CD4-positive, alpha-beta memory T cell (primary cell): ENCODE data around the gene RMND1. TPM values are rescaled to one million over a fixed set of nuclear protein-coding genes. Genes with fewer than 3 reads are reported as not detected.

Experiments
- CTCF ChIA-PET: fragments of 350-600 bp; sonication (Branson Sonifier 250); formaldehyde crosslinking; loops from one replicate; lab custom pipeline; 2021; ENCODE audit warnings: inconsistent platforms; ENCODE audit not compliant: partially characterized antibody; lab: Charles Lee
- POLR2A ChIA-PET: fragments of 350-600 bp; sonication (Branson Sonifier 250); formaldehyde crosslinking; loops from one replicate; lab custom pipeline; 2021; ENCODE audit not compliant: partially characterized antibody; lab: Charles Lee
- DNase-seq, 5 donors: peaks; one replicate each; pipeline versions ENCODE4 v3.0.0 to v3.0.0-alpha.2; 2020 to 2022; ENCODE audit warnings: mixed read lengths in 1 of 5
- H3K27ac ChIP-seq: one replicate; pipeline ENCODE4 v1.7.0; 2013; ENCODE audit warnings: low read depth, low read length
- H3K27me3 ChIP-seq: 2 replicates; pipeline ENCODE4 v1.7.0; 2013; ENCODE audit warnings: mild to moderate bottlenecking, low read length, moderate library complexity; ENCODE audit not compliant: insufficient read depth
- H3K36me3 ChIP-seq: 2 replicates; pipeline ENCODE4 v1.7.0; 2013; ENCODE audit warnings: mild to moderate bottlenecking, low read length, moderate library complexity; ENCODE audit not compliant: insufficient read depth
- H3K4me1 ChIP-seq: 2 replicates; pipeline ENCODE4 v1.7.0; 2013; ENCODE audit warnings: mild to moderate bottlenecking, low read length, moderate library complexity; ENCODE audit not compliant: insufficient read depth
- H3K4me3 ChIP-seq, 2 donors: one replicate each; pipeline ENCODE4 v1.7.0; 2013; ENCODE audit warnings: low read length in 2 of 2, mild to moderate bottlenecking in 1 of 2
- H3K9me3 ChIP-seq, 2 donors: one replicate each; pipeline ENCODE4 v1.7.0; 2013; ENCODE audit warnings: low read length in 2 of 2, control low read depth in 1 of 2; ENCODE audit not compliant: control insufficient read depth in 1 of 2
- H3K27ac Mint-ChIP-seq, 7 donors: one replicate each; pipeline ENCODE4 v1.8.0; 2020 to 2021; ENCODE audit warnings: mixed read lengths in 7 of 7, mild to moderate bottlenecking in 6 of 7, inconsistent platforms in 3 of 7, moderate library complexity in 3 of 7
- H3K27me3 Mint-ChIP-seq, 2 donors: one replicate each; pipeline ENCODE4 v1.8.0; 2020 to 2021; ENCODE audit warnings: mixed read lengths in 2 of 2
- H3K36me3 Mint-ChIP-seq, 2 donors: one replicate each; pipeline ENCODE4 v1.8.0; 2020 to 2021; ENCODE audit warnings: mixed read lengths in 2 of 2, inconsistent platforms in 1 of 2, mild to moderate bottlenecking in 1 of 2
- H3K4me1 Mint-ChIP-seq, 4 donors: one replicate each; pipeline ENCODE4 v1.8.0; 2020 to 2021; ENCODE audit warnings: mixed read lengths in 4 of 4, mild to moderate bottlenecking in 1 of 4
- H3K4me3 Mint-ChIP-seq, 8 donors: one replicate each; pipeline ENCODE4 v1.8.0; 2020 to 2021; ENCODE audit warnings: mixed read lengths in 8 of 8, mild to moderate bottlenecking in 7 of 8, moderate library complexity in 6 of 8, inconsistent platforms in 3 of 8
- H3K9me3 Mint-ChIP-seq, 8 donors: one replicate each; pipeline ENCODE4 v1.8.0; 2020 to 2021; ENCODE audit warnings: mixed read lengths in 8 of 8, mild to moderate bottlenecking in 5 of 8, inconsistent platforms in 3 of 8, moderate library complexity in 1 of 8
- intact Hi-C: fragments of 100-400 bp; cut with micrococcal nuclease; formaldehyde crosslinking; loops from one replicate; pipeline ENCODE4 v1.15.1; 2023
- polyA plus RNA-seq, 2 donors: library from polyadenylated mRNA; unstranded; fragments of 300-500 nt; fragmentation: Illumina TruSeq; gene quantifications; one replicate each; pipeline ENCODE4 v1.2.3, GENCODE V29; 2021
- total RNA-seq, 2 experiments: library from RNA; stranded (reverse); gene quantifications; one replicate each; pipeline ENCODE4 v1.2.3, GENCODE V29; 2021

RMND1 gene
- total and polyA plus RNA-seq, 4 experiments from 2014 or later, result 6.3 to 17.5 (median 15.0) TPM

- ChIA-PET POLR2A (interaction anchor here (1.1 kb wide), 1 partner anchor 11 kb away, joined by 3 read pairs; the partner anchor contains the start of gene ZBTB2), CTCF (no interaction called here)
- H3K27ac Mint-ChIP-seq, result peak overlapping the region in 2 of 7 donors; percentile 54 to 57
- no peaks in the 10 kb centered on the region for H3K27me3 Mint-ChIP-seq
- intact Hi-C loops, result no loop called here
- peaks cover 5 to 34% of the 10 kb centered on the region in 2 donors for H3K36me3 Mint-ChIP-seq
- H3K4me3 Mint-ChIP-seq, result no peak overlapping the region
- Histone ChIP-seq H3K27me3 (no peaks in the 10 kb centered on the region), H3K4me3 (no peak overlapping the region), H3K9me3 (no peaks in the 10 kb centered on the region), H3K4me1 (peaks cover 46% of the 10 kb centered on the region), H3K36me3 (peaks cover 8% of the 10 kb centered on the region), H3K27ac (no peak overlapping the region)
- H3K9me3 Mint-ChIP-seq, result no peaks in the 10 kb centered on the region
- no peak for DNase-seq
- H3K4me1 Mint-ChIP-seq, result peaks cover 37 to 68% (median 53%) of the 10 kb centered on the region in 4 donors
Observed at GRCh38 chr6:151402228-151402627, 49.7 kb downstream of the RMND1 start.

- no peak for DNase-seq
- H3K27ac Mint-ChIP-seq, result peak overlapping the region in 5 of 7 donors; percentile 20 to 90 (median 38)
- no peak overlapping the region for H3K27ac ChIP-seq
- no peaks in the 10 kb centered on the region for H3K27me3 Mint-ChIP-seq
- POLR2A ChIA-PET, result interaction anchor here (2.5 kb wide), 1 partner anchor 51 kb away, joined by 8 read pairs; the partner anchor contains the start of gene RMND1
- H3K4me1 Mint-ChIP-seq, result peaks cover 43 to 74% (median 58%) of the 10 kb centered on the region in 4 donors
- H3K36me3 ChIP-seq, result peaks cover 8% of the 10 kb centered on the region
- intact Hi-C loops, result loop anchor here (1.0 kb wide), 1 partner anchor 8 kb away; no protein-coding TSS in a partner anchor
- H3K4me3 ChIP-seq, result no peak overlapping the region
- no peaks in the 10 kb centered on the region for H3K27me3 ChIP-seq
- H3K36me3 Mint-ChIP-seq, result peaks cover 8 to 32% of the 10 kb centered on the region in 2 donors
- H3K4me3 Mint-ChIP-seq, result peak overlapping the region in 5 of 8 donors; percentile 7 to 29 (median 17)
- H3K9me3 ChIP-seq, result no peaks in the 10 kb centered on the region
- no peaks in the 10 kb centered on the region for H3K9me3 Mint-ChIP-seq
- CTCF ChIA-PET, result interaction anchor here (1.0 kb wide), 1 partner anchor 10 kb away, joined by 3 read pairs; no protein-coding TSS in a partner anchor
- peaks cover 62% of the 10 kb centered on the region for H3K4me1 ChIP-seq
Observed at GRCh38 chr6:151400473-151400872, 51.5 kb downstream of the RMND1 start.

DNA sequence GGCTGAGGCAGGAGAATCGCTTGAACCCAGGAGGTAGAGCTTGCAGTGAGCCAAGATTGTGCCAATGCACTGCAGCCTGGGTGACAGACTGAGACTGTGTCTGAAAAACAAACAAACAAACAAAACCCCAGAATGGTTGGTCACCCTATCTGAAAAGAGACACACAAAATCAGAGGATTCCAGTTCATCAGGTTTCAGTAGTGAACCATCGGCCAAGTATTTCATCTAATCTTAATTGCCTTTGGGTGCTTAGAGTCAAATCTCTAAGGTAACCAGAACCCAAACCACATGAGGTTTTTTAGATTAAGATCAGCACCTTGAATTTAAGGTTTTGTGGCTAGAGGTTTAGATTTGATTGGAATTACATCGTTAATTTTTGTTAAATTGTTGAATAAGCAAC is 52.2 kb downstream of the RMND1 start:
- Mint-ChIP-seq H3K36me3 (peaks cover 8 to 32% of the 10 kb centered on the region in 2 donors), H3K4me3 (peak overlapping the region in 3 of 8 donors; percentile 17 to 49 (median 29)), H3K27me3 (no peaks in the 10 kb centered on the region), H3K27ac (peak overlapping the region in 2 of 7 donors; percentile 9 to 14), H3K4me1 (peaks cover 47 to 81% (median 65%) of the 10 kb centered on the region in 4 donors), H3K9me3 (no peaks in the 10 kb centered on the region)
- no peak overlapping the region for H3K27ac ChIP-seq
- intact Hi-C loops, result loop anchor here (1.0 kb wide), 1 partner anchor 7 kb away; no protein-coding TSS in a partner anchor
- CTCF ChIA-PET, result interaction anchor here (0.6 to 1.0 kb wide), 2 partner anchors 9 to 71 kb away, joined by 3 read pairs; no protein-coding TSS in a partner anchor
- POLR2A ChIA-PET, result interaction anchor here (1.2 to 2.5 kb wide), 2 partner anchors 9 to 52 kb away, joined by 3 to 8 read pairs; partner anchors contain the start of gene RMND1
- peaks cover 70% of the 10 kb centered on the region for H3K4me1 ChIP-seq
- DNase-seq, result no peak
- H3K27me3 ChIP-seq, result no peaks in the 10 kb centered on the region
- H3K4me3 ChIP-seq, result no peak overlapping the region
- no peaks in the 10 kb centered on the region for H3K9me3 ChIP-seq
- H3K36me3 ChIP-seq, result peaks cover 8% of the 10 kb centered on the region

GRCh38 chr6:151393410-151393809 is 58.5 kb downstream of the RMND1 start:
- Mint-ChIP-seq H3K9me3 (peaks cover 0 to 4% (median 0%) of the 10 kb centered on the region in 8 donors), H3K27me3 (peaks cover 0 to 2% of the 10 kb centered on the region in 2 donors), H3K36me3 (peaks cover 3 to 29% of the 10 kb centered on the region in 2 donors), H3K27ac (peak overlapping the region in 6 of 7 donors; percentile 95 to 99 (median 98)), H3K4me3 (peak overlapping the region; percentile 91 to 98 (median 96)), H3K4me1 (peaks cover 47 to 79% (median 60%) of the 10 kb centered on the region in 4 donors)
- no peaks in the 10 kb centered on the region for H3K9me3 ChIP-seq
- no peaks in the 10 kb centered on the region for H3K27me3 ChIP-seq
- ChIA-PET CTCF (interaction anchor here (1.1 to 6.3 kb wide), 2 partner anchors 13 to 17 kb away, joined by 4 to 55 read pairs; no protein-coding TSS in a partner anchor), POLR2A (interaction anchor here (1.0 to 3.8 kb wide), 8 partner anchors 13 to 792 kb away, joined by 3 to 16 read pairs (median 4); partner anchors contain the start of gene RMND1)
- H3K27ac ChIP-seq, result peak overlapping the region; percentile 83
- H3K4me3 ChIP-seq, result no peak overlapping the region
- peaks cover 71% of the 10 kb centered on the region for H3K4me1 ChIP-seq
- peaks cover 5% of the 10 kb centered on the region for H3K36me3 ChIP-seq
- intact Hi-C loops, result loop anchor here (5.0 kb wide), 3 partner anchors 56 to 909 kb away; partner anchors contain the start of gene MTHFD1L
- no peak for DNase-seq

GRCh38 chr6:151392427-151392826 is 59.5 kb downstream of the RMND1 start:
- H3K36me3 Mint-ChIP-seq, result peaks cover 3 to 24% of the 10 kb centered on the region in 2 donors
- no peaks in the 10 kb centered on the region for H3K9me3 ChIP-seq
- intact Hi-C loops, result loop anchor here (1.0 to 5.0 kb wide), 5 partner anchors 8 to 910 kb away; partner anchors contain the start of gene MTHFD1L
- POLR2A ChIA-PET, result interaction anchor here (1.3 to 1.9 kb wide), 6 partner anchors 14 to 793 kb away, joined by 3 to 9 read pairs (median 4); partner anchors contain the start of gene RMND1
- H3K4me1 Mint-ChIP-seq, result peaks cover 44 to 78% (median 59%) of the 10 kb centered on the region in 4 donors
- DNase-seq, result no peak
- CTCF ChIA-PET, result interaction anchor here (0.6 to 6.3 kb wide), 2 partner anchors 14 to 59 kb away, joined by 3 to 55 read pairs; no protein-coding TSS in a partner anchor
- no peaks in the 10 kb centered on the region for H3K27me3 ChIP-seq
- H3K27ac Mint-ChIP-seq, result peak overlapping the region; percentile 95 to 99 (median 98)
- peaks cover 0 to 4% (median 0%) of the 10 kb centered on the region in 8 donors for H3K9me3 Mint-ChIP-seq
- H3K27ac ChIP-seq, result peak overlapping the region; percentile 83
- H3K36me3 ChIP-seq, result no peaks in the 10 kb centered on the region
- peaks cover 72% of the 10 kb centered on the region for H3K4me1 ChIP-seq
- peaks cover 0 to 2% of the 10 kb centered on the region in 2 donors for H3K27me3 Mint-ChIP-seq
- peak overlapping the region; percentile 91 to 98 (median 96) for H3K4me3 Mint-ChIP-seq
- peak overlapping the region; percentile 53 to 86 for H3K4me3 ChIP-seq

- DNase-seq, result peak; percentile 64 to 84 (median 66)
- Mint-ChIP-seq H3K27me3 (peaks cover 0 to 2% of the 10 kb centered on the region in 2 donors), H3K9me3 (peaks cover 0 to 4% (median 0%) of the 10 kb centered on the region in 8 donors), H3K36me3 (peaks cover 3 to 26% of the 10 kb centered on the region in 2 donors), H3K4me3 (peak within 1 kb of the TSS; percentile 91 to 98 (median 96)), H3K27ac (peak within 1 kb of the TSS; percentile 95 to 99 (median 98)), H3K4me1 (peaks cover 42 to 78% (median 58%) of the 10 kb centered on the region in 4 donors)
- CTCF ChIA-PET, result interaction anchor here (2.3 to 6.3 kb wide), 3 partner anchors 14 to 22 kb away, joined by 7 to 55 read pairs (median 17); no protein-coding TSS in a partner anchor
- peaks cover 72% of the 10 kb centered on the region for H3K4me1 ChIP-seq
- intact Hi-C loops, result loop anchor here (1.0 to 5.0 kb wide), 9 partner anchors 9 to 1591 kb away; partner anchors contain the start of genes FBXO5 and MTHFD1L
- POLR2A ChIA-PET, result interaction anchor here (1.3 to 4.3 kb wide), 13 partner anchors 10 to 910 kb away, joined by 3 to 172 read pairs (median 11); partner anchors contain the start of gene RMND1
- no peaks in the 10 kb centered on the region for H3K9me3 ChIP-seq
- H3K27ac ChIP-seq, result peak within 1 kb of the TSS; percentile 83
- no peaks in the 10 kb centered on the region for H3K27me3 ChIP-seq
- peak within 1 kb of the TSS; percentile 53 to 86 for H3K4me3 ChIP-seq
- H3K36me3 ChIP-seq, result no peaks in the 10 kb centered on the region
Observed at GRCh38 chr6:151391471-151392413, 60.2 kb downstream of the RMND1 start, which contains the start of gene ZBTB2. Gene ZBTB2, minus strand, starts transcription at chr6:151391559. Its CDS starts 17,922 bp downstream, at chr6:151373637.
